Smooth muscle cell (in vitro differentiated cells): ENCODE measurements around the gene QSOX2. TPM values are rescaled to one million over a fixed set of nuclear protein-coding genes. Genes with fewer than 3 reads are reported as not detected.

Experiments used
- DNase-seq: peaks from one replicate; lab custom pipeline; 2025; ENCODE audit not compliant: unreplicated experiment; lab: John Stamatoyannopoulos, UW
- H2AFZ ChIP-seq: fragments of 200-600 bp; sonication (generic); 2 replicates; pipeline ENCODE4 v1.6.0; 2016; ENCODE audit warnings: antibody characterized with exemption, low read depth, mild to moderate bottlenecking
- H3F3A ChIP-seq: fragments of 200-600 bp; sonication (generic); 2 replicates; pipeline ENCODE4 v1.6.0; 2017; ENCODE audit warnings: antibody characterized with exemption, low read depth
- H3K27ac ChIP-seq: fragments of 200-600 bp; sonication (generic); 2 replicates; pipeline ENCODE4 v1.5.1; 2016; ENCODE audit warnings: low read depth, mild to moderate bottlenecking
- H3K27me3 ChIP-seq: fragments of 200-600 bp; sonication (generic); 2 replicates; pipeline ENCODE4 v1.6.1; 2016; ENCODE audit warnings: low read depth, mild to moderate bottlenecking
- H3K36me3 ChIP-seq: fragments of 200-600 bp; sonication (generic); 2 replicates; pipeline ENCODE4 v1.5.1; 2016; ENCODE audit warnings: low read depth
- H3K4me1 ChIP-seq: fragments of 200-600 bp; sonication (generic); 2 replicates; pipeline ENCODE4 v1.5.1; 2016; ENCODE audit warnings: low read depth
- H3K4me2 ChIP-seq: fragments of 200-600 bp; sonication (generic); 2 replicates; pipeline ENCODE4 v1.6.0; 2016; ENCODE audit warnings: mild to moderate bottlenecking
- H3K4me3 ChIP-seq: fragments of 200-600 bp; sonication (generic); 2 replicates; pipeline ENCODE4 v1.5.1; 2016; ENCODE audit warnings: mild to moderate bottlenecking
- H3K79me2 ChIP-seq: fragments of 200-600 bp; sonication (generic); 2 replicates; pipeline ENCODE4 v1.6.0; 2016; ENCODE audit warnings: low read depth, mild to moderate bottlenecking
- H3K9ac ChIP-seq: fragments of 200-600 bp; sonication (generic); 2 replicates; pipeline ENCODE4 v1.6.0; 2016; ENCODE audit warnings: low read depth
- H3K9me3 ChIP-seq: fragments of 200-600 bp; sonication (generic); replicated peaks from 2 replicates; pipeline ENCODE4 v1.5.1; 2016; ENCODE audit warnings: low read depth
- H4K20me1 ChIP-seq: fragments of 200-600 bp; sonication (generic); 2 replicates; pipeline ENCODE4 v1.6.0; 2016; ENCODE audit warnings: low read depth
- WGBS: methylation state at CpG from one replicate; pipeline ENCODE4 v1.1.7; 2016; ENCODE audit warnings: low lambda C conversion rate; 5-methylcytosine and 5-hydroxymethylcytosine counted together
- polyA plus RNA-seq: library from polyadenylated mRNA; unstranded; fragments of >200 nt; fragmentation: Nextera tagmentation; extraction: Ambion mirVana; gene quantifications from 2 replicates; pipeline ENCODE4 v1.2.1, GENCODE V29; 2016
- total RNA-seq: library from RNA; depleted of rRNA; stranded (reverse); fragments of >200 nt; gene quantifications from 2 replicates; pipeline ENCODE4 v1.2.3, GENCODE V29; 2014
- TF ChIP-seq, protein P1 (sequence below): fragments of 200-600 bp; sonication (generic); IDR thresholded peaks from 2 replicates; pipeline ENCODE4 v1.5.1; 2017; ENCODE audit warnings: borderline replicate concordance, mild to moderate bottlenecking, antibody characterized with exemption; ENCODE audit not compliant: insufficient read depth, poor library complexity, severe bottlenecking

QSOX2 gene
- total and polyA plus RNA-seq, 2 experiments from 2014 or later = 1.9 to 8.7 TPM

DNA sequence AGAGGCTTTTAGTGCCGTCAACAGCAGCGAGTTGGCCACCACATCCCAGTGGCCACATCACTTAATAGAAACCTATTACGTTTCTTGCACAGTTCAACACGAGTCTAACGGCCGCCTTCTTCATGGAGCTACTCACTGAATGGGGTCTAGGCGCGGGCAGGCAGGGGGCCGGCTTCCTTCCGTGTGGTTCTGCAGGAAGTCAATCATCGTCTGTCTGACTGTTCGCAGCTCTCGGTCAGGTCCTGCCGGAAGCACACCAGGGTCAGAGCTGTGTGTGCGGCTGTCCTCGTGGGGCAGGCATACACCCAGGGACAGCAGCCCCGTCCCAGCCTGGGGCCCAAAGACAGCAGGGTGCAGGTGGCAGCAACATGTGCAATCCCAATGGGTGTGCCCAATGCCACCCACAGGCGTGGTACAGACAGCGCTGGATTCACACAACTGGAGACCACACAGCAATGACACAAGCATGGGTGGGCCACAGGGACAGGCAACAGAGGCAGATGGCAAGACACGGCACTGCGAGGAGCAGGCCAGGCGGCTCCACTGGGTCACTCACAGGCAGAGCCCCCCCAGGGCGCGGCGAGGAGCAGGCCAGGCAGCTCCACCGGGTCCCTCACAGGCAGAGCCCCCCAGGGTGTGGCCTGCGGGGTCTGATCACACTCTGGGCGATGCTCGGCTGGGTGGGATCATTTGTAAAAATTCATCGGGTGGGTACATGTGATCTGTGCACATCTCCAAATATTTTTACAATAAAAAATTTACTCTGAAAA, 21.6 kb downstream of the QSOX2 start:
- H2AFZ ChIP-seq = no peak overlapping the region
- H3K9me3 ChIP-seq = no peaks in the 10 kb centered on the region
- H3F3A ChIP-seq = no peaks in the 10 kb centered on the region
- H3K27ac ChIP-seq = no peak overlapping the region
- no peaks in the 10 kb centered on the region for H3K79me2 ChIP-seq
- no peak for DNase-seq
- TF ChIP-seq, protein P1, sequence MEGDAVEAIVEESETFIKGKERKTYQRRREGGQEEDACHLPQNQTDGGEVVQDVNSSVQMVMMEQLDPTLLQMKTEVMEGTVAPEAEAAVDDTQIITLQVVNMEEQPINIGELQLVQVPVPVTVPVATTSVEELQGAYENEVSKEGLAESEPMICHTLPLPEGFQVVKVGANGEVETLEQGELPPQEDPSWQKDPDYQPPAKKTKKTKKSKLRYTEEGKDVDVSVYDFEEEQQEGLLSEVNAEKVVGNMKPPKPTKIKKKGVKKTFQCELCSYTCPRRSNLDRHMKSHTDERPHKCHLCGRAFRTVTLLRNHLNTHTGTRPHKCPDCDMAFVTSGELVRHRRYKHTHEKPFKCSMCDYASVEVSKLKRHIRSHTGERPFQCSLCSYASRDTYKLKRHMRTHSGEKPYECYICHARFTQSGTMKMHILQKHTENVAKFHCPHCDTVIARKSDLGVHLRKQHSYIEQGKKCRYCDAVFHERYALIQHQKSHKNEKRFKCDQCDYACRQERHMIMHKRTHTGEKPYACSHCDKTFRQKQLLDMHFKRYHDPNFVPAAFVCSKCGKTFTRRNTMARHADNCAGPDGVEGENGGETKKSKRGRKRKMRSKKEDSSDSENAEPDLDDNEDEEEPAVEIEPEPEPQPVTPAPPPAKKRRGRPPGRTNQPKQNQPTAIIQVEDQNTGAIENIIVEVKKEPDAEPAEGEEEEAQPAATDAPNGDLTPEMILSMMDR = no peak
- H3K4me1 ChIP-seq = no peaks in the 10 kb centered on the region
- peaks cover 85% of the 10 kb centered on the region for H4K20me1 ChIP-seq
- H3K36me3 ChIP-seq = no peaks in the 10 kb centered on the region
- H3K27me3 ChIP-seq = no peaks in the 10 kb centered on the region
- 97% methylated on average over 30 of the region's 30 CpGs for WGBS
- H3K4me3 ChIP-seq = no peak overlapping the region
- H3K4me2 ChIP-seq = no peak overlapping the region
- no peak overlapping the region for H3K9ac ChIP-seq

DNA sequence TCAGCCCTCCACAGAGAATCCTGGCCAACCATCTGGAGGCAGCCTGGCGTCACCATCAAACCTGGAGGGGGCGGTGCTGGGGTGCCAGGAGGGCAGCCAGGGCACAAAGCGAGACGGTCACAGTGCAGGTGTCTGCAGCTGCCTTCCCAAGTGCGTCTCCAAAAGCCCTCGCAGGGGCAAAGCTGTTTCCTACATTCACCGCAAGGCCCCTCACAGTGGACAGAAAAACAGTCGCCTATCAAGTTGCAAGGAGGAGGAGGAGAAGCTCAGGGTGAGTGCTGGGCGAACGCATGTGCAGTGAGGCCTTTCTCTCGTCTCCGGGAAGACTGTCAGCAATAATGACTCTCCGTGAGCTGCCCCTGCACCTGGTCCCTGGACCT, 22.7 kb downstream of the QSOX2 start:
- Histone ChIP-seq H3K9ac (no peak overlapping the region), H3K79me2 (no peaks in the 10 kb centered on the region), H3K4me2 (no peak overlapping the region), H3K4me1 (no peaks in the 10 kb centered on the region), H4K20me1 (peaks cover 90% of the 10 kb centered on the region), H3F3A (no peaks in the 10 kb centered on the region), H3K4me3 (no peak overlapping the region), H3K27ac (no peak overlapping the region), H2AFZ (no peak overlapping the region), H3K27me3 (no peaks in the 10 kb centered on the region), H3K9me3 (no peaks in the 10 kb centered on the region), H3K36me3 (no peaks in the 10 kb centered on the region)
- TF ChIP-seq, protein P1 = no peak
- no peak for DNase-seq
- WGBS = 94% methylated on average over 13 of the region's 13 CpGs

DNA sequence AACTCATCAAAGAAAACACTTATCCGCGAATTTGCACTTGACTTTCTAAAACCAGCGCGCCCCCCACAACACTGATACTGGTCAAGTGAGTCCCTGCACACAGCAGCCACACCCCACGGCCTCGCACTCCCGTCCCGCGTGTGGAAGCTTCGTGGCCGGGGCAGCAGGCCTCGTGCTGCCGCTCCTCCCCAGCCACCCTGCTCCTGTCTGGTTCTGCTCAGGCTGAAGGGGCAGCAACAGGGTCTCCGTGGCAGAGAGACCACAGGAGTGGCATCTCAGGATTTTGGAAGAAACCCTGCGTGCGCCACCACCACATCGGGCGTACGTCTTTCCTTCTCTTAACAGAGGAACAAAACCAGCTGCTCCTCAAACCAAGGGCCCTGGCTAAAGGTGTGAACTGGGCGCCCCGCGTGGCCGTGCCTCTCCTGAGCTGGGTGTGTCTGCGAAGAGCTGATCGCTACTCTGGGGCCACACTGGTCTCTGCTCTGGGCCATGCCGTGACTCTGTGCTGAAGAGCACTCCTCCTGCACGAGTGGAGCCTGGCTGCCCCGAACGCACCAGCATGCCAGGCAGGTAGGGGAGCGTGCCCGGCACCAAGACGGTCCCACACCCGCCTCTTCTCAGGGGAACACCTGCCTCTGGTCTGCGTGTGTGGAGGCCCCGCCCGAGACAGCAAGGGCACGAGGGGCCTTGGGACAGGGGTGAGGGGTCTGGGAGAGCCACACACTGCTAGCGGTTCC, 23.3 kb downstream of the QSOX2 start:
- H3K36me3 ChIP-seq = no peaks in the 10 kb centered on the region
- H2AFZ ChIP-seq = no peak overlapping the region
- H3K4me2 ChIP-seq = no peak overlapping the region
- TF ChIP-seq, protein P1 = no peak
- H3K9ac ChIP-seq = no peak overlapping the region
- H3K27ac ChIP-seq = no peak overlapping the region
- no peaks in the 10 kb centered on the region for H3K9me3 ChIP-seq
- no peak for DNase-seq
- peaks cover 85% of the 10 kb centered on the region for H4K20me1 ChIP-seq
- WGBS = 98% methylated on average over 38 of the region's 38 CpGs
- H3K4me1 ChIP-seq = no peaks in the 10 kb centered on the region
- H3F3A ChIP-seq = no peaks in the 10 kb centered on the region
- H3K79me2 ChIP-seq = no peaks in the 10 kb centered on the region
- H3K27me3 ChIP-seq = no peaks in the 10 kb centered on the region
- no peak overlapping the region for H3K4me3 ChIP-seq
